Activated CD8-positive, alpha-beta T cell treated with anti-CD3 and anti-CD28 coated beads, Interleukin-2, amount 10 ng/mL, durations not matched to agents 7 days and 5 days (primary cell): ENCODE measurements around the gene ATG4D. TPM values are rescaled to one million over a fixed set of nuclear protein-coding genes. Genes with fewer than 3 reads are reported as not detected.
A peak's percentile ranks its signal among the peaks of the same experiment; 100 is the strongest.

Source experiments
- ATAC-seq: fragments of 150-1000 bp; cut with Tn5 transposase; one replicate; pipeline ENCODE4 v1.10.0; 2021; ENCODE audit warnings: moderate library complexity
- CTCF ChIA-PET: fragments of 350-600 bp; sonication (Branson Sonifier 250); formaldehyde crosslinking; loops from one replicate; lab custom pipeline; 2021; ENCODE audit warnings: antibody characterized with exemption; lab: Charles Lee
- POLR2A ChIA-PET: fragments of 350-600 bp; sonication (Branson Sonifier 250); formaldehyde crosslinking; loops from one replicate; lab custom pipeline; 2021; ENCODE audit warnings: antibody characterized with exemption; lab: Charles Lee
- DNase-seq: peaks from one replicate; pipeline ENCODE4 v3.0.0-alpha.2; 2020
- H3K27ac Mint-ChIP-seq: one replicate; pipeline ENCODE4 v1.8.0; 2021; ENCODE audit warnings: mild to moderate bottlenecking, mixed read lengths
- H3K27me3 Mint-ChIP-seq: one replicate; pipeline ENCODE4 v1.8.0; 2021; ENCODE audit warnings: low read depth, mixed read lengths
- H3K36me3 Mint-ChIP-seq: one replicate; pipeline ENCODE4 v1.8.0; 2021; ENCODE audit warnings: low read depth, mixed read lengths
- H3K4me1 Mint-ChIP-seq: one replicate; pipeline ENCODE4 v1.8.0; 2021; ENCODE audit warnings: low read depth, mixed read lengths
- H3K4me3 Mint-ChIP-seq: one replicate; pipeline ENCODE4 v1.8.0; 2021; ENCODE audit warnings: mild to moderate bottlenecking, mixed read lengths
- H3K9me3 Mint-ChIP-seq: one replicate; pipeline ENCODE4 v1.8.0; 2022; ENCODE audit warnings: mixed read lengths; ENCODE audit not compliant: insufficient read depth
- total RNA-seq, 2 experiments: library from RNA; stranded (reverse); gene quantifications; one replicate each; pipeline ENCODE4 v1.2.3, GENCODE V29; 2021

ATG4D gene
- total RNA-seq, 2 experiments from 2014 or later: 46.1 to 46.9 TPM

DNA sequence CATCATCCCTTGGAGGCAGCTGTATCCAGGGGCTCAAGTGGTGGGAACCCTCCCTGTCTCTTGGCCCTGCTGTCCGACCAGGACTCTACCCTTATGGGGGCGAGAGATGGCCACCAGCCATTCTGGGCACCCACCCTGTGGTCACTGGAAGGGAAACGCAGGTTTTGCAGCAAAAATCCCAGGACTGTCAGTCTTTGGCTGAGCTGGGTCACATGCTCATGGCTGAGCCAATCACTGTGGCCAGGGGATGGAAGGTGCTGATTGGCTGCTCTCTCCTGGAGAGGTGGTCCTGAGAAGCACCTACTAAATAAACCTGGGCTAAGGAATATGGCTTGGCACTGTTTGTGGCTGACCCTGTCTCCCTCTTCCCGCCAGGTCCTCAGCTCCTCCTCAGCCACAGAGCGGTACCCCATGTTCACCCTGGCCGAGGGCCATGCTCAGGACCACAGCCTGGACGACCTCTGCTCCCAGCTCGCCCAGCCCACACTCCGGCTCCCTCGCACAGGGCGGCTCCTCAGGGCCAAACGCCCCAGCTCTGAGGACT lies 8.9 kb downstream of the ATG4D start:
- H3K27ac Mint-ChIP-seq: peak overlapping the region; percentile 93
- H3K4me3 Mint-ChIP-seq: peak overlapping the region; percentile 63
- no peaks in the 10 kb centered on the region for H3K27me3 Mint-ChIP-seq
- H3K9me3 Mint-ChIP-seq: no peaks in the 10 kb centered on the region
- ChIA-PET POLR2A (interaction anchor here (1.0 to 8.3 kb wide), 6 partner anchors 9 to 149 kb away, joined by 3 to 141 read pairs (median 4); partner anchors contain the start of genes CDKN2D and KRI1), CTCF (interaction anchor here (0.9 to 7.1 kb wide), 17 partner anchors 11 to 165 kb away, joined by 3 to 76 read pairs (median 7); partner anchors contain the start of genes CDC37, CDKN2D, DNM2 and KRI1)
- H3K4me1 Mint-ChIP-seq: peaks cover 62% of the 10 kb centered on the region
- H3K36me3 Mint-ChIP-seq: peaks cover 71% of the 10 kb centered on the region
- peak; percentile 45 for DNase-seq
- peak; percentile 5 for ATAC-seq

DNA sequence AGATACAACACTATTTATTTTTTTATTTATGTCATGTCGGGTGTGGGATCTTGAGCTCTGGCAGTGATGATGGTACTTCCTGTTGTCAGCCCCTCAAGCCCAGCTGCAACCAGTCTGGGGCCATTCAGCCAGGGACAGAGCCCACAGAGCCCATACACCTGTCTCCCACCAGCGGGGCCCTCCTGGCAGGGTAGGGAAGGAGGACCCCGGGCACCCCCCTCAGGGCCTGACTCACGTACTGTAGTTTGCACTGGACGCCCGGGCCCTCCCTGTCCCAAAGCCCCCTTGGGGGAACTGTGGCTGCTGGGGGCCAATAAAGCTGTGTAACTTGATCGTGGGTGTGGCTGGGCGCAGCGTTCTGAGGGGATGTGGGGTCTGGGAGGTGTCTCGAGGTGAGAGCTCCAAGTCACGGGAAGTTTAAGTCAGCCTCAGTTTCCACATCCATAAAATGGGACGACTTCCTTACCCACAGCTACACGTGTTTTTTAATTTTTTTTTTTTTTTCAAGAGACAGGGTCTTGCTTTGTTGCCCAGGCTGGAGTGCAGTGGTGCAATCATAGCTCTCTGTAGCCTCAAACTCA lies 9.5 kb downstream of the ATG4D start:
- Mint-ChIP-seq H3K27me3 (no peaks in the 10 kb centered on the region), H3K27ac (peak overlapping the region; percentile 93), H3K4me1 (peaks cover 65% of the 10 kb centered on the region), H3K9me3 (no peaks in the 10 kb centered on the region), H3K36me3 (peaks cover 75% of the 10 kb centered on the region), H3K4me3 (peak overlapping the region; percentile 63)
- ChIA-PET POLR2A (interaction anchor here (0.6 to 8.3 kb wide), 9 partner anchors 9 to 150 kb away, joined by 3 to 141 read pairs (median 4); partner anchors contain the start of genes CDC37, CDKN2D and KRI1), CTCF (interaction anchor here (0.8 to 7.1 kb wide), 18 partner anchors 11 to 164 kb away, joined by 3 to 76 read pairs (median 7); partner anchors contain the start of genes CDC37, CDKN2D, DNM2 and KRI1)
- ATAC-seq (no peak), DNase-seq (peak; percentile 43)

DNA sequence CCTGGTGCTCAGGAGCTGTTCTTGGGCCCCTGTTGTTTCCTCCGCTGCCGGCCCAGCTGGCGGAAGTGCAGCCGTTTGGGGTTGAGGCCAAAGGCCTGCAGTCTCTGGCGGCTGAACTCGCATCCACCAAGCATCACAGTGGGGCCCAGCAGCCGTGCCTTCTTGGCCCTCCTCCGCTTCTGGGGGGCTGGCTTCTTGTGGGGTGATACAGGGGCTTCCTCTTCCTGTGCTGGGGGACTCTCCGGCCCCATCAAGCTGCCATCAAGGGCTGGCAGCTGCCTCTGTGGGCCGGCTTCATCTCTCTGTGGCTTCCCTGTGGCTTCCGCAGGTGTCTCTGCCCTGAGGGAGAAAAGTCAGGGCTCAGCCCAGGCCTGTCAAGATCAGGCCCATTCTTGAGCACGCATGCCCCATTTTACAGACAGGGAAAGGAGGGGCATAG lies 10.3 kb downstream of the ATG4D start:
- peak overlapping the region; percentile 63 for H3K4me3 Mint-ChIP-seq
- DNase-seq: peak; percentile 95
- peaks cover 73% of the 10 kb centered on the region for H3K36me3 Mint-ChIP-seq
- CTCF ChIA-PET: interaction anchor here (0.8 to 7.1 kb wide), 16 partner anchors 10 to 150 kb away, joined by 3 to 76 read pairs (median 4); partner anchors contain the start of genes CDC37, CDKN2D and KRI1
- H3K9me3 Mint-ChIP-seq: no peaks in the 10 kb centered on the region
- H3K27ac Mint-ChIP-seq: peak overlapping the region; percentile 93
- H3K27me3 Mint-ChIP-seq: no peaks in the 10 kb centered on the region
- peak; percentile 89 for ATAC-seq
- H3K4me1 Mint-ChIP-seq: peaks cover 68% of the 10 kb centered on the region
- POLR2A ChIA-PET: interaction anchor here (0.9 to 8.3 kb wide), 13 partner anchors 8 to 283 kb away, joined by 3 to 141 read pairs (median 4); partner anchors contain the start of genes CDC37, CDKN2D, ICAM1 and KRI1

DNA sequence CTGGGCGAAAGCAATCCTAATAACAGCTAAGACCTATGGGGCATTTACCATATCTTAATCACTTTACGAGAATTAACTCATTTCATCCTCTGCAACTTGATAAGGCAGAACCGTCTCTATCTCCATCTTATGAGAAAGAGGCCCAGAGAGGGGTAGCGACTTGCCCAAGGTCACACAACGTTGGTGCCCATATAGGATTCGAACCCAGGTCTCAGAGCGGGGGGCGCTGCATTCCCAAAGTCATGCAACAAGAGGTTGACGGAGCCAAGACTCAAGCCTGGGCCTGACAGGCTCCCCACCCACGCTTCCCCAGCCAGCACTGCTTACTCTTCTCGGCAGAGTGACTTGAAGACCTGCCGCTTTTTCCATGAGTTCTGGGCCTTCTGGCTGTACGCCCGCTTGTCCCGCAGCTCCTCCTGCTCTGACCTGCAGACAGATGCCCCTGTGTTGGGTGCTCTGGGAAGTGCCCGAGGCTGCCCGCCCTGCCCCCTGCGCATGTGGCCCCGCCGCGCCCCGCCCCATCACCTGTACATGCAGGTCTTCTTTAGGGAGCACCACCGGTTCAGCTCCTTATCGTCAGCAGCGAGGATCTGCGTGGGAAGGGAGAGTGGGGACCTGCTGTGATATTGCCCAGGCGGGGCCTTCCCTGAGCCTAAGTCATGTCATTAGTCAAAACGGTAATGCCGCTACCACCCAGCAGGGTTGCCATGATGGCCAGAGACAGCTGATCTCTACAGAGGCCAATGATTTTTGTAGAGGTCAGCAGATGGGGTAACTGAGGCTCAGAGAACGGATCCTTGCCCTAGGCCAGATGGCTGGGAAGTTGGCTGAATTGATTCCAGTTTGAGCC lies 11.3 kb downstream of the ATG4D start:
- ChIA-PET CTCF (interaction anchor here (0.8 to 7.1 kb wide), 15 partner anchors 9 to 163 kb away, joined by 3 to 76 read pairs (median 4); partner anchors contain the start of genes CDKN2D, DNM2 and KRI1), POLR2A (interaction anchor here (0.9 to 8.3 kb wide), 8 partner anchors 10 to 284 kb away, joined by 4 to 141 read pairs (median 5); partner anchors contain the start of genes CDKN2D, ICAM1, KRI1 and PDE4A)
- peaks cover 66% of the 10 kb centered on the region for H3K4me1 Mint-ChIP-seq
- peaks cover 76% of the 10 kb centered on the region for H3K36me3 Mint-ChIP-seq
- peak overlapping the region; percentile 93 for H3K27ac Mint-ChIP-seq
- H3K27me3 Mint-ChIP-seq: no peaks in the 10 kb centered on the region
- ATAC-seq: no peak
- no peak overlapping the region for H3K4me3 Mint-ChIP-seq
- DNase-seq: peak; percentile 24
- no peaks in the 10 kb centered on the region for H3K9me3 Mint-ChIP-seq

DNA sequence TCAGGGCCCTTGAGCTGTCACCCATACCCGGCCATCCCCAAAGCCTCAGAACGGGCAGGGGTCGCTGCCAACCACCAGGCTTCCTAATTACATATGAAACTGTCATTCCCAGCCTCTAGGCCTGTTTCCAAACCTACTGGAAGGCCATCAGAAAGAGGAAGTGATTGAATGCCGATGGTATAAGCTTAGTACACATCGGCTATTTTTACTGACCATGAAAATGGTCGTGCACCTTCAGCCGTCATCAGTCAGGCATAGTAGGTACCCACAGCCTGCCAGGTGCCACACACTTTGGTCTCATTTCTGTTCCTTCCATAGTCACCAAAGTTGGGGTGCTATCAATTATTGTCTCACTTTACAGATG lies 11.9 kb downstream of the ATG4D start:
- ChIA-PET POLR2A (interaction anchor here (1.7 to 8.3 kb wide), 2 partner anchors 11 to 48 kb away, joined by 5 to 141 read pairs; partner anchors contain the start of genes CDKN2D and KRI1), CTCF (interaction anchor here (0.8 to 7.1 kb wide), 7 partner anchors 12 to 162 kb away, joined by 3 to 76 read pairs (median 4); partner anchors contain the start of genes CDKN2D, DNM2 and KRI1)
- peaks cover 77% of the 10 kb centered on the region for H3K36me3 Mint-ChIP-seq
- no peaks in the 10 kb centered on the region for H3K9me3 Mint-ChIP-seq
- peaks cover 61% of the 10 kb centered on the region for H3K4me1 Mint-ChIP-seq
- no peak for DNase-seq
- H3K4me3 Mint-ChIP-seq: no peak overlapping the region
- ATAC-seq: no peak
- no peaks in the 10 kb centered on the region for H3K27me3 Mint-ChIP-seq
- H3K27ac Mint-ChIP-seq: peak overlapping the region; percentile 73

DNA sequence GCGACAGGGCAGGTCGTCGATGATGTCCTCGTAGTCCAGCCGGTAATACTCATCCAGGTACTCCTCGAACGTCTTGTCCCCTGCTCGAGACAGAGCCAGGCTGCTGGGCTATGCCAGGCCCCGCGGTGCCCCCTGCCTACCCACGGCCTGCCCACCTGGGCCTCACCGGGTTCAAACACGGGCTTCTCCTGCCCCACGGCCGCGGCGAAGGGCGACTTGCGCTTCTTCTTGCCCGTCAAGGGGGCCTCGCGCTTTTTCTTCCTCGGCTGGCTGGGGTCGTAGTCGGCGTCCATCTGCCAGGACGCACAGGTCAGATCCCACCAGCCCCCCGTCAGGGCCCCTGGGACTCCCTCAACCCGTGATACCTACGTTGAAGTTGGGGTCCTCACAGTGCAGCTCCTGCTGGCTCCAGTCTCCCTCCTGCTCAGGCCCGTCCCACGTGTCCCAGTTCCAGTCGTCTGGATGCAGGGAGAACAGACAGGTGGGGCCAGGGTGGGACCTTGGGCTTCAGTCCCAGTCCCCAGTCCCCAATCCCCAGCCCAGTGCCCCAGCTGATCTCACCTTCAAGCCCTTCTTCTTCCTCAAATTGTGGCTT lies 14.0 kb downstream of the ATG4D start:
- DNase-seq (no peak), ATAC-seq (no peak)
- H3K9me3 Mint-ChIP-seq: no peaks in the 10 kb centered on the region
- peaks cover 52% of the 10 kb centered on the region for H3K4me1 Mint-ChIP-seq
- no peak overlapping the region for H3K4me3 Mint-ChIP-seq
- H3K36me3 Mint-ChIP-seq: peaks cover 74% of the 10 kb centered on the region
- POLR2A ChIA-PET: interaction anchor here (8.3 kb wide), 1 partner anchor 9 kb away, joined by 141 read pairs; the partner anchor contains the start of genes CDKN2D and KRI1
- no peaks in the 10 kb centered on the region for H3K27me3 Mint-ChIP-seq
- peak overlapping the region; percentile 14 for H3K27ac Mint-ChIP-seq
- CTCF ChIA-PET: no interaction called here

DNA sequence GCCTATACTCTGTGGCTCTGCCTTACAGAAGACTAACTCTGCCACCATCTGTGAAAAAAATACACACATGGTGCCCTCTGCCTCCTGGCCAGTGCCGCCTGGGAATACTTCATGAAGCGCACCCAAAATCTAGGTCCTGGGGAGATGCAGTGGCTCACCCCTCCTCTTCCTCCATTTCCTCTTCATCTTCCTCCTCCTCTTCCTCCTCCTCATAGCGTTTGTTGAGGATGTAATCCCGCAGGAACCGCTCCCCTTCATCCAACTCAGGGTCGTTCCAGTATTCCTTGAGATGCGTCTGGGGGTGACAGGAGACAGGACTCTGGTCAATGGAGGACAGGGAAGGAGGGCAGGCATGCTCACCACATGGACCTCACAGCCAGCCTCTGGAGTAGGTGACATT lies 16.4 kb downstream of the ATG4D start:
- POLR2A ChIA-PET: no interaction called here
- ATAC-seq (no peak), DNase-seq (no peak)
- no peak overlapping the region for H3K4me3 Mint-ChIP-seq
- no peak overlapping the region for H3K27ac Mint-ChIP-seq
- H3K4me1 Mint-ChIP-seq: peaks cover 39% of the 10 kb centered on the region
- no peaks in the 10 kb centered on the region for H3K27me3 Mint-ChIP-seq
- H3K9me3 Mint-ChIP-seq: no peaks in the 10 kb centered on the region
- CTCF ChIA-PET: interaction anchor here (1.4 to 1.5 kb wide), 2 partner anchors 12 to 77 kb away, joined by 4 to 5 read pairs; no protein-coding TSS in a partner anchor
- peaks cover 67% of the 10 kb centered on the region for H3K36me3 Mint-ChIP-seq

DNA sequence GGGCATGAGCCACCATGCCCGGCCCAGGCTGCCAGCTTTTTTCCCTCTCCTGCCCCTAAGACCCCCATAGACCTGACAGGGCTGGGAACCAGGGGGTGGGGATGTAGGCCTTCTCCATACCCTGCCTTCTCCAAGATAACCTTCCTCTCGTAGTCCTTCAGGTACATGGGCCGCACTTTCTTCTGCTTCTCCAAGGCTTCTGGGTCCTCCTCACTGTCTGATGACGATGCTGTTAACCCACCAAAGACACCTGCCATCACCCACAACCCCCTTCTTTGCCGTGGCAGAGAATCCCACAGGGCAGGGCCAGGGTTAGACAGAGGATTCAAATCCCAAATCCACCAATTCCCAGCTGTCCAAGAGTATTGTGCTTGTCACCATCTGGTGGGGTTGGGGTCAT lies 18.9 kb downstream of the ATG4D start:
- Mint-ChIP-seq H3K9me3 (no peaks in the 10 kb centered on the region), H3K27me3 (no peaks in the 10 kb centered on the region), H3K27ac (no peak overlapping the region), H3K4me3 (no peak overlapping the region), H3K4me1 (peaks cover 42% of the 10 kb centered on the region), H3K36me3 (peaks cover 75% of the 10 kb centered on the region)
- DNase-seq (no peak), ATAC-seq (no peak)
- ChIA-PET CTCF (interaction anchor here (0.9 to 1.2 kb wide), 3 partner anchors 20 to 137 kb away, joined by 3 read pairs; no protein-coding TSS in a partner anchor), POLR2A (interaction anchor here (0.8 to 8.0 kb wide), 4 partner anchors 8 to 57 kb away, joined by 4 to 141 read pairs (median 5); no protein-coding TSS in a partner anchor)

DNA sequence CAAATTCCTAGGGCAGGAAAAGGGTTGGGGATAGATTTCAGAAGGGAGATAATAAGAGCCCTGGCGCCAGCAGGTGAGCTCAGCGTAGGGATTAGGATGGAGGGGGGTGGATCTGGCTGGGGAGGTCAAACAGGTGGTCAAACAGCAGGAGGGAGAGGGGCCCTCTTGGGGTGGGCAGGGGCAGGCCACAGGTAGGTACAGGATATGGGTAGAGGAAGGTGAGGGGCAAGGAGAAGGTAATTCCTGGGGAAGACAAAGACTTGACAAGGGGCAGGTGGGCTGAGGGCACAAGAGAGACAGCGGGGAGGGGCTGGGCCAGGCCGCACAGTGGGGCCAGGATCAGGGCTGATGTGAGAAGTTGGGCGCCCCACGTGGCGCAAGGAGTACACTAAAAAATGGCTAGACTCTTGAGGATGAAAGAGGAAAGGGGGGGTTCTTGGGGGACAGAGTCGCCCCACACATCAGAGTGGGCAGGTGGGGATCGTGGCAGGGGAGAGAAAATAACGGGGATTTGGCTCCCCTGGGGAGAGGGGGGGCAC lies 21.4 kb downstream of the ATG4D start:
- H3K36me3 Mint-ChIP-seq: peaks cover 61% of the 10 kb centered on the region
- CTCF ChIA-PET: interaction anchor here (6.3 kb wide), 1 partner anchor 11 kb away, joined by 76 read pairs; no protein-coding TSS in a partner anchor
- H3K27me3 Mint-ChIP-seq: no peaks in the 10 kb centered on the region
- peak overlapping the region; percentile 98 for H3K4me3 Mint-ChIP-seq
- POLR2A ChIA-PET: interaction anchor here (8.0 kb wide), 1 partner anchor 11 kb away, joined by 141 read pairs; no protein-coding TSS in a partner anchor
- peak overlapping the region; percentile 94 for H3K27ac Mint-ChIP-seq
- peaks cover 46% of the 10 kb centered on the region for H3K4me1 Mint-ChIP-seq
- ATAC-seq (no peak), DNase-seq (peak; percentile 75)
- no peaks in the 10 kb centered on the region for H3K9me3 Mint-ChIP-seq
